ENCODE results near the gene APPBP2. TPM values are rescaled to one million over a fixed set of nuclear protein-coding genes. Genes with fewer than 3 reads are reported as not detected.

The APPBP2 gene
- polyA plus RNA-seq, 1 of the 3 experiments (the other 2 are of a cell fraction) = 7.6 TPM

GRCh38 chr17:60457148-60457547 lies 68.9 kb downstream of the APPBP2 start:
- H3K4me3 ChIP-seq (ENCODE audit: low read depth in 2 of 2, low read length in 1 of 2) = no peak overlapping the region
- 97% methylated on average over 2 of the region's 2 CpGs for WGBS (ENCODE audit: low lambda C conversion rate)
- H3K79me2 ChIP-seq (ENCODE audit: insufficient read depth) = peaks cover 11% of the 10 kb centered on the region; the same call in 1 of the 2 replicates
- H3K27me3 ChIP-seq (ENCODE audit: insufficient read depth) = no peaks in the 10 kb centered on the region
- H3F3A ChIP-seq (replicated peaks; ENCODE audit: insufficient read depth) = peaks cover 18% of the 10 kb centered on the region
- ChIA-PET CTCF (no interaction called here), POLR2A (no interaction called here)
- TF ChIP-seq GABPA (IDR thresholded peaks at IDR 0.05; ENCODE audit: low read depth) (no peak), FOSL2 (IDR thresholded peaks at IDR 0.05; ENCODE audit: borderline replicate concordance, low read depth) (no peak), CHD2 (IDR thresholded peaks at IDR 0.05; ENCODE audit: low read length, partially characterized antibody) (no peak), IRF3 (IDR thresholded peaks at IDR 0.05; ENCODE audit: low read depth, low read length) (no peak), RCOR1 (IDR thresholded peaks at IDR 0.05; ENCODE audit: low read length) (no peak), MAX (IDR thresholded peaks at IDR 0.05; ENCODE audit: low read depth) (no peak), FOXJ3 (CRISPR knock-in tag; IDR thresholded peaks at IDR 0.05) (no peak), SMC3 (IDR thresholded peaks at IDR 0.05; ENCODE audit: low read depth, low read length) (no peak)
- 0 out of 2 replicates have a peak, but pooled peaks cover 9% of the 10 kb centered on the region for H3K9me3 ChIP-seq
- no peak overlapping the region for H3K27ac ChIP-seq (ENCODE audit: low read depth in 2 of 2, low read length in 1 of 2)
- H4K20me1 ChIP-seq (ENCODE audit: insufficient read depth) = no peaks in the 10 kb centered on the region
- H3K4me1 ChIP-seq (ENCODE audit: control insufficient read depth in 1 of 2, insufficient read depth in 2 of 2, low read depth in 1 of 2, low read length in 1 of 2) = no peaks in the 10 kb centered on the region
- peaks cover 55 to 97% of the 10 kb centered on the region in 2 experiments for H3K36me3 ChIP-seq (replicated peaks in 1 of 2; ENCODE audit: control insufficient read depth in 1 of 2, insufficient read depth in 2 of 2, low read length in 1 of 2)
- H2AFZ ChIP-seq (ENCODE audit: low read depth) = no peak overlapping the region
- H3K4me2 ChIP-seq = no peak overlapping the region
- no peak overlapping the region for H3K9ac ChIP-seq
- no peaks in the 10 kb centered on the region for H3K9me2 ChIP-seq
- DNase-seq = no peak

- no peak overlapping the region for H2AFZ ChIP-seq (ENCODE audit: low read depth)
- H3K9ac ChIP-seq = no peak overlapping the region
- ChIA-PET CTCF (interaction anchor here (1.1 to 2.5 kb wide), 4 partner anchors 10 to 183 kb away, joined by 3 to 11 read pairs (median 4); no protein-coding TSS in a partner anchor), POLR2A (no interaction called here)
- H3K79me2 ChIP-seq (ENCODE audit: insufficient read depth) = peaks cover 11% of the 10 kb centered on the region; the same call in 1 of the 2 replicates
- 0 out of 2 replicates have a peak, but pooled peaks cover 9% of the 10 kb centered on the region for H3K9me3 ChIP-seq
- no peaks in the 10 kb centered on the region for H4K20me1 ChIP-seq (ENCODE audit: insufficient read depth)
- H3K4me1 ChIP-seq (ENCODE audit: control insufficient read depth in 1 of 2, insufficient read depth in 2 of 2, low read depth in 1 of 2, low read length in 1 of 2) = no peaks in the 10 kb centered on the region
- TF ChIP-seq SIN3A (IDR thresholded peaks at IDR 0.05; ENCODE audit: borderline replicate concordance, low read depth, low read length) (no peak), MXI1 (IDR thresholded peaks at IDR 0.05; ENCODE audit: low read depth, low read length) (no peak), PBX3 (IDR thresholded peaks at IDR 0.05) (no peak), FOXM1 (IDR thresholded peaks at IDR 0.05; ENCODE audit: low read depth) (no peak), USF2 (IDR thresholded peaks at IDR 0.05; ENCODE audit: borderline replicate concordance, low read depth, low read length) (no peak), EP300 (IDR thresholded peaks at IDR 0.05; ENCODE audit: borderline replicate concordance in 1 of 2, low read depth in 1 of 2, low read length in 1 of 2) (no peak), YY1 (IDR thresholded peaks at IDR 0.05; ENCODE audit: low read depth) (no peak)
- no peaks in the 10 kb centered on the region for H3K27me3 ChIP-seq (ENCODE audit: insufficient read depth)
- WGBS (ENCODE audit: low lambda C conversion rate) = 96% methylated on average over 4 of the region's 4 CpGs
- no peak overlapping the region for H3K4me2 ChIP-seq
- H3K36me3 ChIP-seq (replicated peaks in 1 of 2; ENCODE audit: control insufficient read depth in 1 of 2, insufficient read depth in 2 of 2, low read length in 1 of 2) = peaks cover 57 to 97% of the 10 kb centered on the region in 2 experiments
- no peak overlapping the region for H3K4me3 ChIP-seq (ENCODE audit: low read depth in 2 of 2, low read length in 1 of 2)
- no peak for DNase-seq
- H3K9me2 ChIP-seq = no peaks in the 10 kb centered on the region
- peaks cover 18% of the 10 kb centered on the region for H3F3A ChIP-seq (replicated peaks; ENCODE audit: insufficient read depth)
- H3K27ac ChIP-seq (ENCODE audit: low read depth in 2 of 2, low read length in 1 of 2) = no peak overlapping the region
Observed at GRCh38 chr17:60455378-60455777, 70.7 kb downstream of the APPBP2 start.
